ENCODE measurements around the gene TTC23L.

Gene TTC23L

DNA sequence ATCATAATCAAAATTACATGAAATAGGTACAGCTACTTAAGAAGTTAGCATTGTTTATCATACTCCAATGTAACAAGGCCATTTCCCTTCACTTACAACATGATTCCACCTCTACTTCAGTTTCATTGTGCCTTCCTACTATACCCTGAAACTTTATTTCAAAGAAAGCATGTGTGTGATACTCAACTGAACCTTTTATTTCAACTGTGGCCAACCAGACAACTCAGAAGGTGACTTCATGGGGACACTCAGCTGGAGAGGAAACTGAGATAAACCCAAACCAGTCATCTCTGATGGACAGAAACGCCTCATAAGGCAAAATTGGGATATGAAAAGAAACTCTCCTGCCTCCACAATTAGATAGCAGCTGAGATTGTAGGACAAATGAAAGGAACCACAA lies 5.9 kb upstream of the TTC23L start:
- no peak for DNase-seq (ENCODE audit: low spot score)

DNA sequence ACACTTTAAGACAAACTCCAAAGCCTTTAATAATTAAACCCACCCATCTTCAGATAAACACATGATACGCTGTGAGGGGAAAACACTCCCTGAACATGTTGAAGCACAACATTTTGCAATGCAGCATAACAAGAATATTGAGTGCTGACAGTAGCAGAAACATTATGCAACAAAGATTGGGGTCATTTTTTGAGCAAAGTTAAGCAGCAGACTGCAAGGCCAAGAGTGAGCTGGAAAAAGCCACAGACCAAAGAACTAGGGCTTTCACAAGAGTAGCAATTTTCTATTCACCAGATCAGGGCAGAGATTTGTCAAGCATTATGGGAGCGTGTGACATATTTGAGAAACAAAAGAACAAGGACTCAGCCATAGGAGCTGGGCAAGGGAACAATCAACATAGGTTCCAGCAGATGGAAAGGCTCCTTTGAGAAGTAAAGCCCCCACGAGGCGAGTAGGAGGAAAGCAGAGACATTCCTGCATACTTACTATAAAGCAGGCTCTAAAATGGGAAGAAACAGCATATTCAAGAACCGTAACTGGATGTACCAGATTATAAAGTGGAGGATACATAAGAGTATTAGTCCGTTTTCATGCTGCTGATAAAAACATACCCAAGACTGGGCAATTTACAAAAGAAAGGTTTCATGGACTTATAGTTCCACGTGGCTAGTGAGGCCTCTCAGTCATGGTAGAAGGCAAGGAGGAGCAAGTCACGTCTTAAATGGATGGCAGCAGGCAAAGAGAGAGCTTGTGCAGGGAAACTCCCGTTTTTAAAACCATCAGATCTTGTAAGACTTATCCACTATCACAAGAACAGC lies 4.8 kb upstream of the TTC23L start:
- no peak for DNase-seq (ENCODE audit: low spot score)

- no peak for DNase-seq (ENCODE audit: low spot score)
Measured at GRCh38 chr5:34834794-34835089, 4.2 kb upstream of the TTC23L start.

DNA sequence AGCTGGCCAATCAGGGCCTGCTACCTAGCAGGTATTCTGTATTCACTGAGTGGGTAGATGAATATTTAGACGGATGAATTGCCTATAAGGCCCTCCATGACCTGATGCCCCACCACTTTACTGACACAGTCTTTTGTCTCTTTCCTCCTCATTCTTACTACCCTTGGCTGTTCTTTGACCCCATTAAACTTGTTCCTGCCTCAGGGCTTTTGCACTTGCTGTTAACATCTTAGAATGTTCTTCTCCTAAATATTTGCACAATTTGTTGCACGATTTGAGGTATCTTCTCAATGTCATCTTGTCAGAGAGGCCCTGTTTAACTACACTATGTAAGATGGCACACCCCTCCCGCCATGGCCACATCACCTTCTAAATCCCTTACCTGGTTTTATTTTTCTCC lies 3.3 kb upstream of the TTC23L start:
- DNase-seq (ENCODE audit: low spot score): no peak

DNA sequence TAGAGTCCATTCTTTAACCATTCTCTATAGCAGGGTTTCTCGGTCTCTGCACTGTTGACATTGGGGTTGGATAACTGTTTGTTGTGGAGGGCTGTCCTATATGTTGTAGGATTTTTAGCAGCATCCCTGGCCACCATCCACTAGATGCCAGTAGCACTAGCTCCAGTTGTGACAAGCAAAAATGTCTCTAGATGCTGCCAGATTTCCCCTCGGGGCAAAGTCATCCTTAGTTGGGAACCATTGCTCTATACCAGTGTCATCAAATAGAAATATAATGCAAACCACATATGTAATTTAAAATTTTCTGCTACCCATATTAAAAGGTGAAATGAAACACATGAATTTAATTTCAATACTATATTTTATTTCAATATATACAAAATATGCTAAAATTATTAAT lies 2.9 kb downstream of the TTC23L start:
- no peak for DNase-seq (ENCODE audit: low spot score)

DNA sequence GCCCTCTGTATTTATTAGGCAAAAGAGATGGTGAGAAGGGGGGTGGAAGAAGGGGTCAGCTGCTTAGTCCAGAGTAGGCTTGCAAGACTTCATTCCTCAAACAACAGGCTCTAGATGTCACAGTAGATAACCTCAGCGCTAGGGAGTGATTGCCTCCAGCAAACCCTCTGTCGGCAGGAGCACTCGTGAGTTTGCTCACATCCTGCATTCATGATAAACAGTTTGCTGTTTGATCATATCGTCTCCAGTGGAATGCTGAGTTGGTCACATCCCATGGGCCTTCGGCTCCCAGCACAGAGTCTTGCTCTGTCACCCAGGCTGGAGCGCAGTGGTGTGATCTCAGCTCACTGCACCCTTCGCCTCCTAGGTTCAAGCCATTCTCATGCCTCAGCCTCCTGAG lies 3.6 kb downstream of the TTC23L start:
- no peak for DNase-seq (ENCODE audit: low spot score)

GRCh38 chr5:34843497-34843896 lies 4.5 kb downstream of the TTC23L start:
- DNase-seq (ENCODE audit: low spot score): no peak

DNA sequence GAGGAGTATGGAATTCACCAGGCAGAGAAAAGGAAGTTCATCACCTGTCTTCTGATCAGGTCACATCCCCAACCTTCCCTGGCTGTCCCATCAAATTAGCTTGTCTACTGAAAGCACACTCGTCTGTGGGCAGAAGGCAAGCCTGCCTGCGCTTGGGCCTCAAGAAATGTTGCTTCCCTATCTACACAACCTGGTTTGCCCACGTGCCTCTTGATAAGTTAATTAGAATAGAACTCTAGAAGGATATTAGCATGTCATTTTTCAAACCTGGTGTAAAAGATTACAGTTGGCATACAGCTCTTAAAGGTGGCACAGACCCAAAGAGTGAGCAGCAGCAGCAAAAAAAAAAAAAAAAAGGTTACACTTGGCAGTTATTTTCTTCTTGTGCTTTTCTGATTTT lies 5.1 kb downstream of the TTC23L start:
- DNase-seq (ENCODE audit: low spot score): no peak

GRCh38 chr5:34844999-34845398 lies 6.0 kb downstream of the TTC23L start:
- DNase-seq (ENCODE audit: low spot score): no peak

- no peak for DNase-seq (ENCODE audit: low spot score)
Measured at GRCh38 chr5:34847056-34847455, 8.1 kb downstream of the TTC23L start.

DNA sequence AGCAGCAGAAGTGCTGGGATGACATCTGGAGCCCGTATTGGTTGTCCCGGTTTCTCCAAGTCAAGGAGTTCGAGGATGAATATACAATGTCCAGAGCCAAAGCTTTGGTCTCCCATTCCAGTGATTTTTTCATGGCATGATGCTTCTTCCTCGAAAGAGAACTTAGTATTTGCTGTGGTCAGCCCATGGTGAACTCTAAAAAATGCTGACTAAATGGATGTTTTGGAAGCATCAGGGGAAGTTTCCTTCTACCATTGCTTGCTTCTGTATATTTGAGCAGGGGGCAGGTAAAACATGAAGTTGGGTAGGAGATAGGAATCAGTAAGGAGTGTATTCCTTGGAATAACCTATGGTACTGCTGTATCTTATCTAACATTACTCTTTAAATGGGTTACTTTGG lies 8.6 kb downstream of the TTC23L start:
- no peak for DNase-seq (ENCODE audit: low spot score)

DNA sequence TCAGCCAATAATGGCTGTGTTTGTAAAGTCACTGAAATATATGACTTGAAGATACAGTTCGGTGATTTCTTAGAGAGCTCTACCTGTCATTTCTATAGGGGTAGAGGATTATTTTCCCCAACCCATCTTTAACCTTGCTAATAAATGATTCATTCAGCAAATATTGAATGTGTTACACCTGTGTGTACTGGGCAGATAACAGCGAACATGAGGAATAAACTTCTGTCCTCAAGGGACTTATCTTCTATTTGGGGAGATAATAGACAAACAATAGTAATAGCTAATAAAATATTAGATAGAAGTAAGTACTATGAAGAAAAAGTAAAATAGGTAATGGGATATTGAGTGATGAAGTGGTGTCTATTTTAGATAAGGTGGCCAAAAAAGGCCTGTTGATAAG lies 9.3 kb downstream of the TTC23L start:
- DNase-seq (ENCODE audit: low spot score): no peak

DNA sequence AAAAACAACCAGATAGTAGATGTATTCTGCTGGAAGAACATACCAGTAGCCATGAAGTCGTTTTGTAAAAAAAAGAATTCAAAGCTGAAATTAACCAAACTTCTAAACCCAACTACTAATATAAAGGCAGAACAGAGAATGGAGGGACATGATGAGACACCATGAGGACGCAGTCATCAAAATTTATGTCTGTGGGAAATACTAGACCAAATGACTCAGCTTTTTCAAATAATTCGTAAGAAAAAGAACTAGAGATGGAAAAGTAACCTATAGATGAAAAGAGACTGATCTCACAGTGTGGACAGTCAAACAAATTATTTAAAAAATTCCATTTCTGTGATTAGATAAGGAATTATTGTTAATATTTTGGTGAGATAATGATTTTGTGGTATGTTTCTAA lies 10.3 kb downstream of the TTC23L start:
- no peak for DNase-seq (ENCODE audit: low spot score)

- no peak for DNase-seq (ENCODE audit: low spot score)
Measured at GRCh38 chr5:34854459-34855174, 15.7 kb downstream of the TTC23L start.

DNA sequence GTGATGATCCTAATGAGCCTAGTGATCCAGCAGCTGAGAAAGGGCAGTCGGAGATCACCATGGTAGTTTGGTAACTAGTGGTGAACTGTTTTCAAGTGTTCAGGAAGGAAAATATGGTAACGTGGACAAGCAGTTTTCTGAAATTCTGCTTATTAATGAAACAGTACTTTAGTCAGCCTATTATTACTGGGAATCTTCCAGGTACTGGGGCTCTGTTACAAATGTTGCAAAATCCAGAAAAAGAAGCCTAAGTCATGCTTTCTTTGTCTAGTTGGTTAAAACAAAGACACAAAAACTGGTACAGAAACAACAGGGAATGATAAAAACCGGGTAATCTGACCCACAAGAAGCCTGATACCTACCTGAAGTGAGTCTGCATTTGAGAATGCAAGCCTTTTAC lies 18.2 kb downstream of the TTC23L start:
- no peak for DNase-seq (ENCODE audit: low spot score)

- no peak for DNase-seq (ENCODE audit: low spot score)
Measured at GRCh38 chr5:34857894-34858293, 18.9 kb downstream of the TTC23L start.

DNA sequence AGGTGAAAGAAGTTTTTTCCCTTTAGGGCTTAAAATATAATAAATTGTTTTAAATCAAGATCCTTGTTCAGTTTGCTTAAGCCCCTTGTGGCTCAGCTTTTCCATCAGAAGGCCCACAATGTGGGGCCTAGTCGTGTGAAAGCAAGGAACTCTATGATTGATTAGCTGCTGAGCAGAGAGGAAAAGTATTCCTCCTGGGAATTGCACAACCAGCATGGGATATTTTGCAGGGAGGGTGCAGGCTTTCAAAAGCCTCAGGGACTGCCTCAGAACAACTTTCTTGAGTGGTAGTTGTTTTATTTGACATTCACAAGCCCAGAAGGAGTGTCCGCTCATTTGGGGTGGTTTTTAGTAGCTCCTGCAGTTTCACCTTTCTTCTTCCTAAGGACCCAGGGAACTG lies 19.8 kb downstream of the TTC23L start:
- DNase-seq (ENCODE audit: low spot score): no peak

DNA sequence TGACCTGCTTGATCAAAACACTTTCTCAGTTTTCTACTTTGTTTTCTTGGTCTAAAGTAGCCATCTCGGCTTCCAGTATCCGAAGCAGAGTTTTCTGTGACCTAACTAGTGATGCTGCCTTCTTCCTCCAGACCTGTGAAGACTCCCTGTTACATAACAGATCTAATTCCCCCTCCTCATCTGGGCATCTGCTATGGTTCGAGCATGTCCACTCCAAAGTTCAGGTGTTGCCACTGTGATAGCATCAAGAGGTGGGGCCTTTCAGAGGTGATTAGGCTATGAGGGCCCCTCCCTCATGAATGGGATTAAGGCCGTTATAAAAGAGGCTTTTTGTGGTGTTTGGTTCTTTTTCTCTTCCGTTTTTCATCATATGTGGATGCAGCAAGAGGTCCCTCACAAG lies 20.3 kb downstream of the TTC23L start:
- DNase-seq (ENCODE audit: low spot score): no peak

DNA sequence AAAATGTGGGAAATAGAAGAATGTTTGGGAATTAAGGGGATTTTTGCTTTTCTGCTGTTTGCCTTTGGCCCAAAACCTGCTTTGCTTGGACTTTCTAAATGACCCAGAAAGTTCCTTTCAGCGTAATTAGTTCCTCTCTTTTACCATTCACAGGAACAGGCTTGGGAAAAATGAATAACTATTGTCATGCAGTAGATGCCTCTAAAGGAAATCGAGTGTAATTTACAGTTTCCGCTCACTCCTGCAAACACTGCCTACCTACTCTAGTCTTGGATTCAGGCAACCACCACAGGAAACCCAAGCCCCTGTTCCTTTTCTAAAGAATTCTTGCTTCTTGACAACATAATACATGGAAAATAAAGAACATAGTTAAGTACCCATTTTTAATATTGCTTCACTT lies 25.0 kb downstream of the TTC23L start:
- no peak for DNase-seq (ENCODE audit: low spot score)

- no peak for DNase-seq (ENCODE audit: low spot score)
Measured at GRCh38 chr5:34865091-34865490, 26.1 kb downstream of the TTC23L start.

DNA sequence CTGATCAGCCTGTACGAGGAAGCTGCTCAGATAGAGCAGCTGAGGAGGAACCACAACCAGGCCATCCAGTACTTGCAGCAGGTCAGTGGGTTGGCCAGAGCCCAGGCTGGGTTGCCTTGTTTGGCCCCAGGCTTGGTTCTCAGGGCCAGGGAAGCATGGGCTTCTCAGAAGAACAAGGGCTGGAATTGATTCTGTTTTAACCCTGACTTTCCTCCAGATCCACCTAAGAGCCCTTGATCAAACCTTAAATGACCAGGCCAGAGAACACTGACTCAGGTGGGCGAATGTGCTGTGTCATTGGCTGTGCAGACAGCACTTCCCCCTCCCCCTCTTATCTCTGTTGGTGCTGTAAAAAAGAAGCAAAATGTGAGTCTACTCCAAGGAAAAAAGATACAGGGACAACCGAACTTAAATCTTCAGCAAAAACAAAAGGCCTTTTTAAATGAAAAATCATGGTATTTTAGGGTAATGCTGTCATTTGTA lies 28.1 kb downstream of the TTC23L start:
- no peak for DNase-seq (ENCODE audit: low spot score)

- no peak for DNase-seq (ENCODE audit: low spot score)
Measured at GRCh38 chr5:34867660-34868059, 28.7 kb downstream of the TTC23L start.

GRCh38 chr5:34868791-34869190 lies 29.8 kb downstream of the TTC23L start:
- no peak for DNase-seq (ENCODE audit: low spot score)

DNA sequence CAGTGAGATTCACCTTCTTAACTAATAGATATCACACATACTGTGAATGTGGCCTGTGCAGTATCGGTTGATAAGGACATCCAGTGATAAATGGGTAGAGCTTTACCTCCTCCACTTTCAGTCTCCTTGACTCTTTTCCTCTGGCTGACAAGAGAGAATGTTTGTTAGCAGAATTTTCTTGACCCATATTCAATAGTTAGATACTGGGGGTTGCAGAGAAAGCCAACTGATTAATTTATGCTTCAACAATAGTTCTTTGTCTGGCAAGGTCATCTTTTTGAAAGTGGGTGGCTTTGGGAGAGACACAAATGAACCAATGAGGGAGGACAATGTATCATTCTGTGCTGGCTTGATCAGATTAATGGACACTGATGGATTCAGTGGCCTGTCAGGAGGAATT lies 30.3 kb downstream of the TTC23L start:
- DNase-seq (ENCODE audit: low spot score): no peak
